A549 (cell line): Measurements from ENCODE around the gene GOLGA6L2. TPM values are rescaled to one million over a fixed set of nuclear protein-coding genes. Genes with fewer than 3 reads are reported as not detected.

Source experiments
- polyA plus RNA-seq, 4 experiments: library from polyadenylated mRNA; depleted of rRNA in 3 of 4; stranded (reverse); fragments of >200 nt; fragmentation: RNase III in 1 of 4; extraction: RNeasy Plus Mini Kit Qiagen cat#74134 plus additional on column Dnase treatment in 1 of 4; gene quantifications; 2 replicates in 3 of 4; 3 replicates in 1 of 4; pipeline ENCODE4 v1.2.3, GENCODE V29; 2011 to 2017

GOLGA6L2 gene
- polyA plus RNA-seq, 2 of the 4 experiments (the other 2 are of a cell fraction), result 0.03 TPM; not detected in 1

Other genes with a start within 250 kb of the GOLGA6L2 start
- not detected in 2 replicates for gene GOLGA6L26, start 113.0 kb downstream of the GOLGA6L2 start, polyA plus RNA-seq (2011; rRNA removed)
- not detected in 3 replicates for gene GOLGA6L26, start 113.0 kb downstream of the GOLGA6L2 start, polyA plus RNA-seq (2017; fragmentation: RNase III; extraction: RNeasy Plus Mini Kit Qiagen cat#74134 plus additional on column Dnase treatment)
- gene GOLGA8S, start 92.5 kb downstream of the GOLGA6L2 start, polyA plus RNA-seq (2011; rRNA removed), result 0.90 and 0.94 TPM in 2 replicates
- 0.31 to 0.70 TPM (median 0.35 TPM) in 3 replicates for gene GOLGA8S, start 92.5 kb downstream of the GOLGA6L2 start, polyA plus RNA-seq (2017; fragmentation: RNase III; extraction: RNeasy Plus Mini Kit Qiagen cat#74134 plus additional on column Dnase treatment)
- 3.0 and 3.7 TPM in 2 replicates for gene MKRN3, start 118.4 kb upstream of the GOLGA6L2 start, polyA plus RNA-seq (2011; rRNA removed)
- 3.3 to 4.7 TPM (median 3.6 TPM) in 3 replicates for gene MKRN3, start 118.4 kb upstream of the GOLGA6L2 start, polyA plus RNA-seq (2017; fragmentation: RNase III; extraction: RNeasy Plus Mini Kit Qiagen cat#74134 plus additional on column Dnase treatment)
- gene MAGEL2, start 200.6 kb upstream of the GOLGA6L2 start, polyA plus RNA-seq (2011; rRNA removed), result 0.04 TPM in 1 of 2 replicates, not detected in the other
- not detected in 3 replicates for gene MAGEL2, start 200.6 kb upstream of the GOLGA6L2 start, polyA plus RNA-seq (2017; fragmentation: RNase III; extraction: RNeasy Plus Mini Kit Qiagen cat#74134 plus additional on column Dnase treatment)
- 0.53 and 0.67 TPM in 2 replicates for gene NDN, start 240.1 kb upstream of the GOLGA6L2 start, polyA plus RNA-seq (2011; rRNA removed)
- 0.07 to 0.12 TPM (median 0.08 TPM) in 3 replicates for gene NDN, start 240.1 kb upstream of the GOLGA6L2 start, polyA plus RNA-seq (2017; fragmentation: RNase III; extraction: RNeasy Plus Mini Kit Qiagen cat#74134 plus additional on column Dnase treatment)